Hematopoietic multipotent progenitor cell treated with erythropoietin and hydrocortisone succinate and interleukin-3 and kit ligand, for 17 days (in vitro differentiated cells): ENCODE measurements around the gene SAMD14.

Experiments
- DNase-seq: peaks from one replicate; pipeline ENCODE4 v3.0.0-alpha.2; 2015; ENCODE audit warnings: low spot score

Gene SAMD14

DNA sequence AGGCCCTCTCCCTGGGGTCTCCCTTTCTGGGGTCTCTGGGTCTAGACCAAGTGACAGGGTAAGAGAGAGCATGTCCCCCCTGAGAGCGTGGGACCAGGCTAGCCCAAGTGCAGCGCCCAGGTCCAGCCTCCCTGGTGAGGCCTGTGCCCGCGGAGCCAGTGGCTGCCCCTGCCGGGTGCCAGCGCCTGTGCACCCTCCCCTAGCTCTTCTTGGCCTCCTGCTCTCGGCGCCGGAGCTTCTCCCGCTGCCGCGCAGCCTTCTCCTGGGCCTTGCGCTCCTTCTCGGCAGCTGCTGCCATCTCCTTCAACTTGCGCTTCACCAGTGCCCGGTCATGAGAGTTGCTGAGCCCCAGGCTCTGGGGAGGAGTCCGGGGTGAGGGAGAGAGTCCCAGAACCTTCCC, 17.3 kb downstream of the SAMD14 start:
- no peak for DNase-seq

- DNase-seq, result no peak
Measured at GRCh38 chr17:50111673-50112655, 18.0 kb downstream of the SAMD14 start.

DNA sequence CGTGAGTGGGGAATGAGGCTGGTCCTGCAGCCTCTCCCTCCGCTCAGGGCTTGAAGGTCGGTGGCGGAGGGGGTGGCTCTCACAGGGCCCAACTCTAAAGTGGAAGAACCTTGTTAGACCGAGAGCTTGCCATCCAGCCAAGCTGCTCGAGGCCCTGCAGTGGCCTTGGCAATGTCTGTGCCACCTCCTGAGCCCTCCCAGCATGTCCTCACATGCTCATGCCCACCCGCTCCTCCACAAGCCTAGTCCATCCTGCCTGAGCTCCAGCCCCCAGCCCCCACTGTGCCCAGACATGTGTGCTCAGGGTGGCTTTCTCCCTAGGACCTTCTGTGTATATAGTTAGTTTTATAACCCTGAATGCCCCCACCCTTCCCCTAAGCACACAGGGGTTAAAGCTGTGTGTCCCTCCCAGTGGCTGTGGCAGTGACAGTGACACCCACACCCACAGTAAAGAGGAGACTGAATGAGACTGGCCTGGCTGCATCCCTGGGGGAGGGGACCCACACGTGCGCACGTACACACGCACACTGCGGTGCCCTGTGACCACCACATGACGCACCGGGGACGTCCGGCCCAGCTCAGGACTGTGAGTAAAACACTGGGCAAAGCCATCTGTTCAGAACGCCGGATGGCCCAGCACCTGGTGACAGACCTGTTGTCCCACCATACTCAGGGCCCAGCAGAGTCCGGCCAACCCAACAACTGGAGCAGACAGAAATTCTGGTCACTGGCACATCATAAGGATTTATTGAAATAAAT, 19.2 kb downstream of the SAMD14 start:
- DNase-seq, result no peak

- DNase-seq, result no peak
Measured at GRCh38 chr17:50109785-50110184, 20.2 kb downstream of the SAMD14 start.

DNA sequence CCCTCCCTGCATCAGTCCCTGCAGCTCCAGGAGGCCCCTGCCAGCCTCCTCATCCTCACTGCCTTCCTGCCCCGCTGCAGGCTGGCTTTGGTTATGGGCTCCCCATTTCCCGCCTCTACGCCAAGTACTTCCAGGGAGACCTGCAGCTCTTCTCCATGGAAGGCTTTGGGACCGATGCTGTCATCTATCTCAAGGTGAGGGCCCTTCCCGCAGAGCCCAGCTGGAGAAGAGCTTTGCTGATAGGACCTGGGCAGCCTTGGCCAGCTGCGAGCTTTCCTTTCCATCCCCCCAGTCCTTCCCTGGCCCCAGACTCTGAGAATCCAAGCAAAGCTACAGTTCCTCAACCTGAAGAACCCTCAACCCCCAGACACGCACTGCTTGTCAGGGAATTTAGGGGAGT, 20.8 kb downstream of the SAMD14 start:
- no peak for DNase-seq

- no peak for DNase-seq
Measured at GRCh38 chr17:50108556-50108955, 21.4 kb downstream of the SAMD14 start.

DNA sequence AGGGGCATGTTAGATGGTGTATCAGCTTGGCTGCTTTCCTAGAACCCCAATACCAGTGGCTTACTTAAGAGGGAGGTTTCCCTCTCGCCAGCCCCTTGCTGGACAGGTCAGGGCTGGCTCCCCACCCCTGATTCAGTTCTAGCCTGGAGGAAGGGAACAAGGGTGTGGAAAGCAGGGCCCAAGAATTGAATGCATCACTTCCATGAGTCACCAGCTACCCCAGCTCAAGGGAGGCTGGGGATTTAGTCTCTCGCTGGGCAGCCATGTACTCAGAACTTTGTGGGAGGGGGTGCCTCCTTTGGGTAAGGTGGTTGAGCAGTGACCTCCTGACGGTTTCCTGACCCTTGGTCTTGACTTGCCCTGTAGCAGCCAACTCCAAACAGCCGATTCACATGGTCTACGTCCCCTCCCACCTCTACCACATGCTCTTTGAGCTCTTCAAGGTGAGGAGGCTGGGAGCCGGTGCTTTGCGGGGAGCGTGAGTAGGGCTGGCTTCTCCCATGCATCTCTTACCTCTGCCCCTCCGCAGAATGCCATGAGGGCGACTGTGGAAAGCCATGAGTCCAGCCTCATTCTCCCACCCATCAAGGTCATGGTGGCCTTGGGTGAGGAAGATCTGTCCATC, 22.1 kb downstream of the SAMD14 start:
- no peak for DNase-seq

DNA sequence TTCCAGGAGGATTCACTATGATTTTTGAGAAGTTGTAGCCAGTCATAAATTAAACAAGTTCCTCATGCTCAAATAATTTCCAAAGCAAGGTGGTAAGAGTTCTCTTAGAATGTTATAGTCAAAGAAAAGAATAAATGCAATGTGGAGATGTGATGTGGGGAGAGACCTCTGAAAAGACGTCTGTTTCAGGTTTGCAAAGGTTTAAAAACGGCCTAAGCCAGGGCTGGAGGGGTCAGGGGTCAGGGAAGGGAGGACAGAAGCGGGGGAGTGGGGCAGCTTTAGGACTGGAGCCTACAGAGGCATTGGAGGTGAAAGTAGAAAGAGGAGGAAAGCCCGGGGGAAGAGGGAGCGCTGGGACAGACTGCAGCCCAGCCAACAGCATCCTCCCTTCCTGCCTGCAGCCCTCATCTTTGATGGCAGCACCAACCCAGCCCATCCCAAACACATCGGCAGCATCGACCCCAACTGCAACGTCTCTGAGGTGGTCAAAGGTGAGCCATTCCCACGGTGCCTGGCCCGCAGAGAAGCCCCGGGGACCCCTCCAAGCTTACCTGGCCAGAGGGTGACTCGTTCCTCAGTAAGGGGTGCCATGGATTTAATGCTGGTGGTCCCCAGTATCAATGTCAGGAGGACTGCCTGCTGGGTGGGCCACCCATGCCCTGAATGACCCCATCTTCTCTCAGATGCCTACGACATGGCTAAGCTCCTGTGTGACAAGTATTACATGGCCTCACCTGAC, 23.4 kb downstream of the SAMD14 start:
- no peak for DNase-seq

- DNase-seq, result no peak
Measured at GRCh38 chr17:50105811-50106210, 24.1 kb downstream of the SAMD14 start.

DNA sequence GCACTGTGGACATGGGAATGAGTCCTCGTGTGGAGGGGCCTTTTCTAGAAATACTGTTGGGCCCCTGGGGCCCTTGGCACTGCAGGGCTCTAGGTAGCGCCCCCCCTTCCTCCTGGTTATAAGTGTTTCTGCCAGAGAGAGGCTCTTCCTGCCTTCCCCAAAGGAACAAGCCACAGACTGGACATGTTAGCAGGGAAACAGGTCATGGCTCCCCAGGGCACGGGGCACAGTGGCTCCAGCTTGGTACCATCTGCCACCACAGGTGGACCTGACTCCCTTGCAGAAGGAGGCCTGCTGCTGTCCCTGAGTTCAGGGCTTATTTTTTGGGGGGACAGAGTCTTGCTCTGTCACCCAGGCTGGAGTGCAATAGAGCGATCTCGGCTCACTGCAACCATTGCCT, 26.0 kb downstream of the SAMD14 start:
- DNase-seq, result no peak

GRCh38 chr17:50103252-50103651, 26.7 kb downstream of the SAMD14 start:
- DNase-seq, result no peak

DNA sequence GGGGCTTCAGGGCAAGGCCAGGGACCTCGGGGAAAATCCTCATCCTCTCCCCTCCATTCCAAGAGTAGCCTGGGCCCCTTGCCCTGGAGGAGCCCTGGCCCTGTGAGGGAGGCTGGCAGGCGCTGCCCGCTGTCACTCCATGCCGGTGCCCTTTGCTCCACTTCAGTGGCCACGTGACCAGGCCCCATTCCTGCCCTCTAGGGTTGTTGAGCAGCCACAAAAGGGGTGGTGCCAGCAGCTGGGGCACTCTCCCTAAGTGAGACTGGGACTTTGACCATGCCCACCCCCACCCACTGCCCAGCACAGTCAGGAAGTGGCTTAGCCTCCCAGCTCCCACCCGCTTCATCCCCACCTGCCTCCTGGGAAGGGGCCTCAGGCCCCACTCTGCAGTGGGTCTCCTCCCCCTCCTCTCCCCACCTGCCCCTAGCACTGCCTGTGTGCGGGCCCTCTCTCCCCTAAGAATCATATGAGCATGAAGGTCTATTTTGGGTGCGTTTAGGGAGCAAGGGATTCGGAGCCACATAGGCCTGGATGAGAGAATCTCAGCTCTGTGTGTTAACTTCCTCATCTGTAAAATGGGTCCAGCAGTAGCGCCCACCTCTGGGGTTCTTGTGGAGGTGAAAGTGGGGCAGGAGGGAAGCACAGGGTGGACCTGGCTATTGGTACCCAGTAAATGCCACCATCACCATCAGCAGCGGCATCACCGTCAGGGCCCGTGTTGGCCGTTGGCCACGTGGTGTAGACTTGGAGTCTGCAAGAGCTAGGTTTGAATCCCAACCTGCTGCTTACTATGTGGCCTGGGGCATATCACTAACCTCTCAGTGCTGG, 27.6 kb downstream of the SAMD14 start:
- no peak for DNase-seq

GRCh38 chr17:50101346-50102163, 28.4 kb downstream of the SAMD14 start:
- no peak for DNase-seq

DNA sequence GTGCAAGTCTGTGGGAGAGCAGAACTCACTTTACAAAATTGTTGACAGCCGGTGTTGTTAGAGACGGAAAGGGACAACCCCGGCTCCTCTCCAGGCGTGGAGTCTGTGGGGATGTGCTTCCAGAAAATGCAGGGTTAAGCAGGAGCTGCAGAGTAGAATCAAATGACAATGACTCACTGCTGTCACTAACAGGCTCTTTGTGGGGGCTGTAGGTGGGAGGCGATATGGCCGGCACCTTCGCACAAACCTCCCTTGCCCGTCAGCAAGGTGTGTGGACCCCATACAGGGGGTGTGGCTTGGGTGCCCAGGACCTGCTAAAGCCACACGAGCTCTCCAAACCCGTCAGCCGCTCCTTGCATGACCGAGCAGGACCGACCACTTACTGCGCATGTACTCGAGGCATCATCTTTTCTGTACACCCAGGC, 29.0 kb downstream of the SAMD14 start:
- DNase-seq, result no peak

DNA sequence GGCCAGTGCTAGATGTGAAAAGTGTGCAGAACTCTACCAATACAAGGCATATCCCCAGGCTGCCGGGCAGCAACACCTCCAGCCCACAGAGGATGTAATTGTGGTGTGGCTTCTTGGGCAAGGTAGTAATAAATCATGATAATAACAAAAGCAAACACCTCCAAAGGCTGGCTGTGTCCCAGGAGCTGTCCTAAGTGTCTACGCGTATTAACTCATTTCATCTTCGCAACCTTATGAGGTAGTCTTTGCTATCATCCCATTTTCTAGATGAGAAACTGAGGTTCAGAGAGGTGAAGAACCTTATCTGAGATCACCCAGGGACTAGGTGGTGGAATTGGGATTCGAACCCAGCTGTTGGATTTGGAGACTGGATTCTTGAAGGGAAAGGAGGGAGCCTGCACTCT, 29.5 kb downstream of the SAMD14 start:
- DNase-seq, result no peak

DNA sequence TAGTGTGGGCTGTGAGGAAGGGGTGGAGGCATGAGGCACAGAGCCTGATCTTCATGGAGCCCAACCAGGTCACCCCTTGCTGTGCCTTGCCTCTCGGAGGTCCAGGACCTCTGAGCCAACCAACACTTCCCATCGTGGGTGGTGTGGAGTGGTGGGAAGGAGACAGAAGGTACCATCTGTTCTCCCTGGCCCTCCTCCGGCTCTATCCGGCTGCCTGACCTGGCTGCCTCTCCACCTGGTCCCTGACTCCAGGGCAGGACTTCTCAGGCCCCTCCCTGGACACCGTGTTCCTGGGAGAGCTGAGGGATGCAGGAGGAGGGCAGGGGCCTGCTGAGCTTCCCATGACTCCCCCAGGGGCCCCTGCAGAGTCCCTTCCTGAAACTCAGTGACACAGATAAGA, 31.0 kb downstream of the SAMD14 start:
- no peak for DNase-seq

- DNase-seq, result no peak
Measured at GRCh38 chr17:50098583-50098982, 31.4 kb downstream of the SAMD14 start.

GRCh38 chr17:50097926-50098325, 32.0 kb downstream of the SAMD14 start:
- no peak for DNase-seq

GRCh38 chr17:50097455-50097854, 32.5 kb downstream of the SAMD14 start:
- DNase-seq, result no peak

DNA sequence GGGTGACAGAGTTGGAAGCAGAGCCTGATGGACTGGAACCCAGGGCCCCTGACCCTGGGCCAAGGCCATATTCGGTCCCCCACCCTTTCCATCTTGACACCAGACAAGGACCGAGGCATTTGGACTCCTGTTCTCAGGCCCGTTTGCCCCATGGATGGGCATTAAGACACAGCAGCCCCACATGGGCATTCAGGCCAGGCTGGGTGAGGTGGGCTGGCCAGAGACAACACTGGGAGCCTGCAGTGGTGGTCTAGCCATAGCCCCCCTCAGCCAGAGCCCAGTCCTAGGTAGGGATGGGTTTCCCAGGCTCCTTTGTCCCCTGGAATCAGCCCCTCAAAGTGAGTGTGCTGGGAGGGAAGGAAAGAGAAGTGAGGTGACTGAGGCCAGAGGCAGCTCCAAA, 33.2 kb downstream of the SAMD14 start:
- no peak for DNase-seq
